HG02885 (cell line): ENCODE data around the gene PEX11G.
"Not testable (repeated sequence)": the region's sequence is repeated elsewhere in the genome, so short reads cannot be mapped to it uniquely, and the experiment has no call there.

Source experiments
- ATAC-seq: cut with Tn5 transposase; IDR thresholded peaks from one replicate; pipeline ENCODE4 v1.9.1; 2021; ENCODE audit warnings: mild to moderate bottlenecking; ENCODE audit not compliant: unreplicated experiment, poor library complexity

Gene PEX11G

DNA sequence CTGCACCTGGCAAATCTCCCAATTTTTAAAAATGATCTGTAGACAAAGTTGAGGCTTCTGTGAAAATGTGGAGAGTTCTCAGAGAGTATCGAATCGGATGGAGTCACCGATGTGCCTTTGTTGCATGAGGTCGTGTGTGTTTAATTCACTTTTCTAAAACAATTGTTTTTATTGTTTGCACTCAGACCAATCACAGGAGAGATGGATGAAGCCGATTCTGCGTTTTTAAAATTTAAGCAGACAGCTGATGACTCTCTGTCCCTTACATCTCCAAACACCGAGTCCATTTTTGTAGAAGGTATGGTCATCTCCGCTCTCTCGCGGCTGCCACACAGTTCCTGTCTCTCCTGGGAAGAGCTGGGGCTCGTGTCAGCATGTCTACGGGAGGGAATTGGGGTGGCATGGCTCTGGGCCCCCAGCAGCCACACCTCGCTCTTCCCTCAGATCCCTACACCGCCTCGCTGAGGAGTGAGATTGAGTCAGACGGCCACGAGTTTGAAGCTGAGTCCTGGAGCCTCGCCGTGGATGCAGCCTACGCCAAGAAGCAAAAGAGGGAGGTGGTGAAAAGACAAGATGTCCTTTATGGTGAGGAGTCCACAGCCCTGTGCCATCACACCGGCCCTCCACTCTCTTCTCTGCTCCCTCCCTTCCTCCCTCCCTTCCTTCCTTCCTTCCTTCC is 47.2 kb downstream of the PEX11G start:
- no peak for ATAC-seq

GRCh38 chr19:7440188-7440975 is 48.5 kb downstream of the PEX11G start:
- no peak for ATAC-seq

DNA sequence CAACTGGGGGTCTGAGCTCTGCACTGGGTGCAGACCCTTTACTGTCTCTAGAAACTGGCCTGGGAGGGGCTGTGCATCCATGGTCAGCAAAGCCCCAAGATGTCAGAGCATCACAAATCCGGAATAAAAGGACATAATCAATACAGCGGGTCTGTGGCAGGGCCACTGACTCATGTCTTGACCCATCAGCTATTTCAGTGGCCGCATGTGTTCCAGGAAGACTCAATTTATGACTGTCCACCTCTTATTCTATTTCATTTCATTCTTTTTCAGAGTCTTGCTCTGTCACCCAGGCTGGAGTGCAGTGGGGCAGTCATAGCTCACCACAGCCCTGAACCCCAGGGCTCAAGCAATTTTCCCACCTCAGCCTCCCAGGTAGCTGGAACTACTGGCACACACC is 53.2 kb downstream of the PEX11G start:
- ATAC-seq: no peak

DNA sequence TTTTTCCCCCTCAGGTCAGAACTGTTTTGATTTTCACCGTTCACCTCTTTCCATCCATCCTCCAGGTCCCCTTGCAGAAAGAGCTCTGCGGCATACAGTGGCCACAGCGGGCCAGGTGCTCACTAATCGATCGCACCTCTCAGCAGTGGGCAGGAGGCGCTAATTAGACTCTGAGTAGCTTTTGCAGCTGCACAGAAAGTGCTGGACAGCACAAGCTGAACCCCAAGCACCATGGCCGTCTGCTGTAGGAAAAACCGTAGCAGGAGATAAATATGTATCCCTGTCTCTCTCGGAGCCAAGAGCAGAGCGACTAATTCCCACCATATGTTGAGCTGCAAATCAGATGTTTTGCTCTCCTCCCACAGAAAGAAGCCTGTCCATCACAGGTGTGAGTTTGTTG is 54.4 kb downstream of the PEX11G start:
- ATAC-seq: no peak

DNA sequence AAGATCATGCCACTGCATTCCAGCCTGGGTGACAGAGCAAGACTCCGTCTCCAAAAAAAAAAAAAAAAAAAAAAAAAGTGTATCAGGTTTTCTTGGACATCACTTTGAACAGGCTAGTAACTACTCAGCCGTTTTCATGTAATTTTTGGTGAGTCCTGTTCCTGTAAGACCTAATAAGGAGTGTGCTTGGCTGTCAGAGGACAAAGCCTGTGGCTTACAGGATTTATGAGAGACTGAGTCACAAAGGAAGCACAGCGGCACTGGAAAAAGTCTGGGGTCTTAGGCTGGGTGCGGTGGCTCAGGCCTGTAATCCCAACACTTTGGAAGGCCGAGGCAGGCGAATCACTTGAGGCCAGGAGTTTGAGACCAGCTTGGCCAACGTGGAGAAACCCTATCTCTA is 55.4 kb downstream of the PEX11G start:
- not testable (repeated sequence) for ATAC-seq

DNA sequence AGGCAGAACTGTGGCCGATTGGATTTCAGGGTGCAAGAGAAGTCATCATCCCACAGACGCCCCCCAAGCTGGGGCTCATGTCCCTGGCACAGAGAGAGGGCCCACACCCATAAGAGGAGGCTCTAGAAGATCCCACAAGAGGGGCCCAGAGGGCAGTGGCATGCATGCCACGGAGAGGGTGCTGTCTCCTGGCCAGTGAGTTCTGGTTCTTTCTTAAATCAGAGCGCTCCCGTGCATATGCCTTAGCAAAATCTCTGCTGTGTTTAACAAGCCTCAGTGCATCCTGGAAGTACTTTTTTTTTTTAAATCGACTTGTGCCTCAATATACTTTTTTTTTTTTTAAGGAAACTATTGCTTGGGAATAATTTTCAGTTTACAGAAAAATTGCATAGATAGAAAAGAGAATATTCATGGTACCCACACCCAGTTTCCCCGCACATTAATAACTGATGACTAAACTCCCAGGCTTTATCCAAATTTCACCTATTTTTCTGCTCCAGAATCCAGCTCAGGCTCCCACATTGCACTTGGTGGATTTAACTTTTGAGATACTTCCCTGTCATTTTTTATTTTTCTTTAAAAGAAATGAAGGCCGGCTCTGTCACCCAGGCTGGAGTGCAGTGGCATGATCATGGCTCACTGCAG is 59.1 kb downstream of the PEX11G start:
- ATAC-seq: no peak

DNA sequence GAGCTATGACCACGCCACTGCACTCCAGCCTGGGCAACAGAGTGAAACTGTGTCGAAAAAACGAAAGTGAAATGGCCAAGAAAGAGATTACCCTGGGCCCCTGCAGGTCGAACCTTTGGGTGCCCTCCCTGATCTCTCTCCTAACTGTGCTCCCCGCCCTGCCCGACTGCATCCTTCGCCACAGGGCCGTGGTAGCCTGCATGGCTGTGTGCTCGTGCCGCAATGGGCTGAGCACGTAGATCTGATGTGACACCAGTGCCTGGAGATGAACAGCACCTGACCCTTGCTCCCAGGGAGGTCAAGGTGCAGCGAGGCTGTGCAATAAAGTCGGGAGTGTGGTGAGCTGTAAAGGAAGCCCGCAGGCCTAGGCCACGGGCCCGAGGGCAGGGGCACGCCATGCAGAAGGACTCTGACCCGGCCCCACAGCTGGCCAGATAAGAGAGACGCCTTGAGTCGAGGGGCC is 60.2 kb downstream of the PEX11G start:
- no peak for ATAC-seq

DNA sequence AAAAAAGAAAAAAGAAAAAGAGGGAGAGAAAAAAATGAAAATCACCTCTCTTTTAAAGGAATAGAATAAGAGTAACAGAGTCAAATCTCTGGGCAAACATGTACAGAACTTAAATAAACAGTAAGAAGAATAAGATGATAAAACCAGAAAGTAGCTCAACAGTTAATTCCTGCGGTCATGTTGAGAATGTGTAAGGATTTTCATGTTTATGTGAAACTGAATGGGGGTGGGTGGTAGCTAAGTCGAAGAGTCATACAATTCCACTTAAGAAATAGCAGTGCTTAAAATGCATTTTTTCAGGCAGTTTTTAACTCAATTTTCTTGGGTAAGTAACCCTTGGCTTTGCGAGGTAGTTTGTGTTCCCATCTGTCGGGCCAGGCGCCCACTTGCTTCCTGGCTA is 60.9 kb downstream of the PEX11G start:
- no peak for ATAC-seq

- ATAC-seq: no peak
These were observed 61.8 kb downstream of the PEX11G start for GRCh38 chr19:7426986-7427385.
